Measurements from ENCODE around the gene MSLN. TPM values are rescaled to one million over a fixed set of nuclear protein-coding genes. Genes with fewer than 3 reads are reported as not detected.

Gene MSLN
- total RNA-seq, 2 experiments from 2014 or later = not detected

GRCh38 chr16:732936-733335 is 27.6 kb upstream of the MSLN start:
- Mint-ChIP-seq H3K27me3 (ENCODE audit: low read depth) (no peaks in the 10 kb centered on the region), H3K27ac (no peak overlapping the region), H3K4me1 (ENCODE audit: low read depth) (peaks cover 12% of the 10 kb centered on the region), H3K9me3 (no peaks in the 10 kb centered on the region), H3K36me3 (ENCODE audit: low read depth) (peaks cover 10% of the 10 kb centered on the region), H3K4me3 (no peak overlapping the region)
- CTCF ChIA-PET = interaction anchor here (0.7 kb wide), 1 partner anchor 9 kb away, joined by 3 read pairs; no protein-coding TSS in a partner anchor
- intact Hi-C loops (cut with micrococcal nuclease) = no loop called here
- no peak for DNase-seq

GRCh38 chr16:733382-734207 is 26.9 kb upstream of the MSLN start:
- Mint-ChIP-seq H3K4me1 (ENCODE audit: low read depth) (peaks cover 12% of the 10 kb centered on the region), H3K27ac (no peak overlapping the region), H3K27me3 (ENCODE audit: low read depth) (no peaks in the 10 kb centered on the region), H3K36me3 (ENCODE audit: low read depth) (peaks cover 12% of the 10 kb centered on the region), H3K4me3 (no peak overlapping the region), H3K9me3 (no peaks in the 10 kb centered on the region)
- intact Hi-C loops (cut with micrococcal nuclease) = no loop called here
- peak; percentile 42 for DNase-seq
- CTCF ChIA-PET = no interaction called here

DNA sequence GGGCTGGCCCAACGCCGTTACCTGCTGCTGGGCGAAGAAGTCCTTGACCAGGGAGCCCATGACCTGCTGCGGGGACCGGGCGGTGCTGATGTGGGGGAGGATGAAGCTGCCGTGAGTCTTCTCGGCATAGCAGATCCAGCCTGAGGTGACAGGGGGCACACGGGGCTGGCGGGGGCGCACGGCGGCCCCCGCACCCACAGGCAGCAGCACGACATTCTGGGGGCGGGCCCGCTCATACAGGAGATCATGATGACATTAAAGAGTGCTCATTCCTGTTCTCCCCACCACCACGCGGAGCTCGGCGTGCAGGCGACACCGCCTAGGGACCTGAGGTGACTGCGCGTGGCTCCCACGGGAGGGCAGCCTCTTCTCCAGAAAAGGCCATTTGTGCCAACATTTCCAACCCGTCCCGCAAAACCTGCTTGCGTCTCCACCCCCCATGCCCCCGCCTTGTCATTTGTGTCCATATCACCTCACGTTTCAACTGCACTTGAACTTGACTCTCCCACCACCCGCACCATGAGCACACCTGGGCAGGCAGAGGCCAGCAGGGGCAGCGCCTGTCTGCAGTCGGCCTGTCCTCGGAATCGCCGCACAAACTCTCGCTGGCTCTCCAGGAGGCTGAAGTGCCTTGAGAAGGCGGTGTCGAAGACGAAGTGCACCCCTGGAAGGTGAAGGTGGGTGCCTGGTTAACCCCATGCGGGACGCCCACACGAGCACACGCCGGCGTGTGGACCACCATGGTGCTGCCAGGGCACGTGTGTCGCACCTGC is 26.1 kb upstream of the MSLN start:
- Mint-ChIP-seq H3K27me3 (ENCODE audit: low read depth) (no peaks in the 10 kb centered on the region), H3K9me3 (no peaks in the 10 kb centered on the region), H3K36me3 (ENCODE audit: low read depth) (peaks cover 15% of the 10 kb centered on the region), H3K4me3 (no peak overlapping the region), H3K27ac (no peak overlapping the region), H3K4me1 (ENCODE audit: low read depth) (peaks cover 12% of the 10 kb centered on the region)
- no peak for DNase-seq
- intact Hi-C loops (cut with micrococcal nuclease) = no loop called here
- CTCF ChIA-PET = interaction anchor here (1.0 to 1.1 kb wide), 2 partner anchors 10 to 67 kb away, joined by 3 to 5 read pairs; partner anchors contain the start of gene RHOT2

- H3K9me3 Mint-ChIP-seq = no peaks in the 10 kb centered on the region
- no peaks in the 10 kb centered on the region for H3K27me3 Mint-ChIP-seq (ENCODE audit: low read depth)
- peak overlapping the region; percentile 24 for H3K4me3 Mint-ChIP-seq
- peak overlapping the region; percentile 56 for H3K27ac Mint-ChIP-seq
- no peak for DNase-seq
- CTCF ChIA-PET = interaction anchor here (1.0 to 3.5 kb wide), 5 partner anchors 8 to 67 kb away, joined by 3 to 15 read pairs (median 5); partner anchors contain the start of genes HAGHL and RHOT2
- intact Hi-C loops (cut with micrococcal nuclease) = no loop called here
- peaks cover 19% of the 10 kb centered on the region for H3K4me1 Mint-ChIP-seq (ENCODE audit: low read depth)
- peaks cover 15% of the 10 kb centered on the region for H3K36me3 Mint-ChIP-seq (ENCODE audit: low read depth)
Observed at GRCh38 chr16:734981-735881, 25.3 kb upstream of the MSLN start.

- CTCF ChIA-PET = interaction anchor here (1.0 to 3.5 kb wide), 3 partner anchors 9 to 24 kb away, joined by 3 to 15 read pairs (median 5); partner anchors contain the start of gene HAGHL
- peak; percentile 70 for DNase-seq
- peaks cover 15% of the 10 kb centered on the region for H3K36me3 Mint-ChIP-seq (ENCODE audit: low read depth)
- no peak overlapping the region for H3K4me3 Mint-ChIP-seq
- peak overlapping the region; percentile 56 for H3K27ac Mint-ChIP-seq
- intact Hi-C loops (cut with micrococcal nuclease) = no loop called here
- peaks cover 19% of the 10 kb centered on the region for H3K4me1 Mint-ChIP-seq (ENCODE audit: low read depth)
- H3K27me3 Mint-ChIP-seq (ENCODE audit: low read depth) = no peaks in the 10 kb centered on the region
- H3K9me3 Mint-ChIP-seq = no peaks in the 10 kb centered on the region
Observed at GRCh38 chr16:735982-736453, 24.5 kb upstream of the MSLN start.

GRCh38 chr16:736936-737481 is 23.5 kb upstream of the MSLN start:
- intact Hi-C loops (cut with micrococcal nuclease) = no loop called here
- peaks cover 19% of the 10 kb centered on the region for H3K4me1 Mint-ChIP-seq (ENCODE audit: low read depth)
- H3K36me3 Mint-ChIP-seq (ENCODE audit: low read depth) = peaks cover 15% of the 10 kb centered on the region
- no peak overlapping the region for H3K4me3 Mint-ChIP-seq
- H3K9me3 Mint-ChIP-seq = no peaks in the 10 kb centered on the region
- no peak overlapping the region for H3K27ac Mint-ChIP-seq
- no peaks in the 10 kb centered on the region for H3K27me3 Mint-ChIP-seq (ENCODE audit: low read depth)
- no peak for DNase-seq
- CTCF ChIA-PET = interaction anchor here (3.5 kb wide), 1 partner anchor 25 kb away, joined by 15 read pairs; no protein-coding TSS in a partner anchor

DNA sequence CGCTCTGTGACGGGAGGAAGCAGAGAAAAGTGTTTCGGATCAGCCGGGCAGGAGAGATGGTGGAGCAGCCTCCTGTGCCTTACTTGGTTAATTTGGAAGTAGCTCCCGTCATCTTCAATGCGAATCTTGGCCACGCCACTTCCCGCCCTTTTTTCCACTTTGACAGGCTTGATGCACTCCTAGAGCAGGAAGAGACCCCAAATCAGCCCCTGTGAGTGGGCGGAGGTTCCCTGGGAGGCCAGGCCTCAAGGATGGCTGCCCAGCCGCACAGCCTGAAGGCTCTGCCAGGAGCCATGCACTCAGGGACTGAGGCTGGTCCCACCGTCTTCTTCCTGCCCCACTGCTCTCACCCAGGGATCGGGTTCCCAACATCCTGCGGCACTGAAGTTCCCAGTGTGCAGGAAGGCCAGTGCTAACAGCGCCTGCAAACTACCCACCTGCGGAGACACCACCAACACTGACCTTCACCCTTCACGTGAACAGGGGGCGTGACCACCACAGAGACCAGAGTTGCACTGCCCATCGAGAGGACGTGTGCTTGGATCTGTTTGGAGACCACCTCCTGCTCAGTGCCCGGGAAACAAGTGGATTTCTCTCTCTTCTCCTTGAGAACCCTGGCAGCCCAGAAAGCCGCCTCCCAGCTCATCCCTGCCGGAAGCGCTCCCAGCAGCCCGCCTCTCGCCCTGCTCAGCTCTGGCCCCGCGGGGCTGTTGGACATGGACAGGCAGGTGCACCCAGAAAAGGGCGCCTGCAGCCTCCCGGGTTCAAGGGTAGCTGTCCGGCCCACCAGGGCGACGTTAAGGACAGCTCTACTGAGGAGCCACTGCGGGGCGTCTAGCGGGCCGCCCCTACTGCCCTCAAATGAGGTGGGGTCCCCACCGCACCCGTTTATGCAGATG is 20.7 kb upstream of the MSLN start:
- peaks cover 19% of the 10 kb centered on the region for H3K4me1 Mint-ChIP-seq (ENCODE audit: low read depth)
- no peak overlapping the region for H3K27ac Mint-ChIP-seq
- no peak for DNase-seq
- H3K36me3 Mint-ChIP-seq (ENCODE audit: low read depth) = peaks cover 10% of the 10 kb centered on the region
- peak overlapping the region; percentile 81 for H3K4me3 Mint-ChIP-seq
- intact Hi-C loops (cut with micrococcal nuclease) = loop anchor here (1.0 to 2.0 kb wide), 2 partner anchors 19 to 48 kb away; partner anchors contain the start of genes ANTKMT, CHTF18 and RPUSD1
- CTCF ChIA-PET = interaction anchor here (0.6 to 3.0 kb wide), 4 partner anchors 19 to 656 kb away, joined by 3 to 13 read pairs (median 6); partner anchors contain the start of gene ANTKMT
- no peaks in the 10 kb centered on the region for H3K9me3 Mint-ChIP-seq
- no peaks in the 10 kb centered on the region for H3K27me3 Mint-ChIP-seq (ENCODE audit: low read depth)

DNA sequence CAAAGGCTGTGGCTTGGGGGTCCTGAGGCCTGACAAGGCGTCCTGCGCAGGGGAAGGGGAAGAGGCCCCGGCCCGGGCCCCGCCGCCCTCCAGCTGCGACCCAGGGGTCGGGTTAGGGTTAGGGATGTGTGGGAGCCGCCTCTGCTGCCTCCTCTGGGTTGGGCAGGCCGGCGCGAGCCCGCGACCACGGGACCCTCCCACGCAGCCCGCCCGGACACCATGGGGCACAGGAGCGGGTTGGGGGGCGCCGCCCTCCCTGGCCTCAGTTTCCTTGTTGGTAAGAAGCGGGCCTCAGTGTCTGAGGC is 20.1 kb upstream of the MSLN start:
- Mint-ChIP-seq H3K9me3 (no peaks in the 10 kb centered on the region), H3K36me3 (ENCODE audit: low read depth) (peaks cover 10% of the 10 kb centered on the region), H3K4me1 (ENCODE audit: low read depth) (peaks cover 16% of the 10 kb centered on the region), H3K4me3 (peak overlapping the region; percentile 81), H3K27ac (no peak overlapping the region), H3K27me3 (ENCODE audit: low read depth) (no peaks in the 10 kb centered on the region)
- no peak for DNase-seq
- CTCF ChIA-PET = interaction anchor here (1.1 to 3.0 kb wide), 4 partner anchors 15 to 45 kb away, joined by 3 to 13 read pairs (median 8); partner anchors contain the start of gene ANTKMT
- intact Hi-C loops (cut with micrococcal nuclease) = loop anchor here (1.0 to 2.0 kb wide), 2 partner anchors 20 to 48 kb away; partner anchors contain the start of genes ANTKMT, CHTF18 and RPUSD1

DNA sequence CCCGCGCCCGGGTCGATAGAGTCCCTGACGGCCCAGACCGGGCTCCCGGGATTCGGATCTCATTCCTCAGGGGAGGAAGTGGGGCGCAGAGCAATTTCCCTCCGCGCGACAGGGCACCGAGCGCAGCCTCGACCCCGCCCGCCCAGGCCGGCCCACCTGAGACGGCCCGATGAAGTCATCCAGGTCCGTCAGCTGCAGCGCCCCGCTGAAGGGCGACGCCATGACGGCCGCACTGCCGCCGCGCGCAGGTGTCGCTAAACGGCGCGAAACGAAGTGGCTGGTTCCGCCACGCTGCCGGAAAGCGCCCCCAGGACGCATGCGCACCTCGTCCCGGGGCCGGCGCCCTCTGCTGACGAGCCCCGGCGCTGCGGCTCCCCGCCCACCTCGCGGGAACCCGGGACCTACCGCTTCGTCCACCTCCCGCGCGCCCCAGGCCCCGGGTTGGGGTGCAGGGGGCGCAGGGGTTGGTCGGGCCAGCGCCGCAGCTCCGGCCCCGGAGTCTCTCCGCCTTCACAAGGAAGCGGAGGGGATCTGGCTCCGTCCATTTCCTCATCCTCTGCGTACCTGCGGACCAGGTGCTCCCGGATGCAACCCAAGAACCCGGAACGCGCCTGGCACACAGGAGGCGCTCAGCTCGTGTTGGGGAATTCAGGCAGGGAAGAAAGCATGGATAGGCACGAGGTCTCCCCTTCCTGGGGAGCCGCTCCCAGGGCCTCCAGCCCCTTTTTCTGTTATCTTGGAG is 19.6 kb upstream of the MSLN start, which contains the start of gene CIAO3:
Gene CIAO3, minus strand, starts transcription at position 234 of the 742 bp plus-strand sequence. Its CDS starts 12 bp downstream, at position 222.
- H3K9me3 Mint-ChIP-seq = no peaks in the 10 kb centered on the region
- peak; percentile 91 for DNase-seq
- peaks cover 13% of the 10 kb centered on the region for H3K4me1 Mint-ChIP-seq (ENCODE audit: low read depth)
- no peaks in the 10 kb centered on the region for H3K27me3 Mint-ChIP-seq (ENCODE audit: low read depth)
- CTCF ChIA-PET = interaction anchor here (0.6 to 3.0 kb wide), 8 partner anchors 14 to 561 kb away, joined by 3 to 13 read pairs (median 4); partner anchors contain the start of genes ANTKMT, CCDC78, CHTF18 and HAGHL
- peak within 1 kb of the TSS; percentile 81 for H3K4me3 Mint-ChIP-seq
- H3K36me3 Mint-ChIP-seq (ENCODE audit: low read depth) = peaks cover 10% of the 10 kb centered on the region
- no peak within 1 kb of the TSS for H3K27ac Mint-ChIP-seq
- intact Hi-C loops (cut with micrococcal nuclease) = loop anchor here (1.0 to 2.0 kb wide), 2 partner anchors 20 to 47 kb away; partner anchors contain the start of genes ANTKMT, CHTF18 and RPUSD1
